GM19193 (cell line): ENCODE results near the gene STAC3.
A peak's percentile ranks its signal among the peaks of the same experiment; 100 is the strongest.

Source experiments
- POLR2A ChIP-seq: IDR thresholded peaks from 4 replicates; pipeline ENCODE4 v1.6.1; 2011; ENCODE audit not compliant: insufficient read depth, insufficient read length; ENCODE audit errors: extremely low read depth

STAC3 gene

GRCh38 chr12:57240066-57240921, 10.7 kb downstream of the STAC3 start:
- peak; percentile 34 for TF ChIP-seq POLR2A

GRCh38 chr12:57239587-57240065, 11.4 kb downstream of the STAC3 start:
- TF ChIP-seq POLR2A, result no peak

GRCh38 chr12:57238854-57239554, 12.0 kb downstream of the STAC3 start:
- TF ChIP-seq POLR2A, result peak; percentile 30

- no peak for TF ChIP-seq POLR2A
Observed at GRCh38 chr12:57237932-57238853, 12.8 kb downstream of the STAC3 start.

- no peak for TF ChIP-seq POLR2A
Observed at GRCh38 chr12:57237596-57237931, 13.4 kb downstream of the STAC3 start.

- no peak for TF ChIP-seq POLR2A
Observed at GRCh38 chr12:57236925-57237595, 13.9 kb downstream of the STAC3 start.

- TF ChIP-seq POLR2A, result peak; percentile 26
Observed at GRCh38 chr12:57236201-57236924, 14.6 kb downstream of the STAC3 start.

GRCh38 chr12:57235728-57236131, 15.3 kb downstream of the STAC3 start:
- TF ChIP-seq POLR2A, result no peak

GRCh38 chr12:57235017-57235727, 15.8 kb downstream of the STAC3 start:
- peak; percentile 30 for TF ChIP-seq POLR2A

GRCh38 chr12:57234571-57235016, 16.4 kb downstream of the STAC3 start:
- no peak for TF ChIP-seq POLR2A

- no peak for TF ChIP-seq POLR2A
Observed at GRCh38 chr12:57234233-57234570, 16.8 kb downstream of the STAC3 start.

GRCh38 chr12:57233357-57234232, 17.4 kb downstream of the STAC3 start:
- no peak for TF ChIP-seq POLR2A
